Brain microvascular endothelial cell (primary cell): ENCODE measurements around the gene KRTAP2-3.

Experiments used
- DNase-seq: peaks from one replicate; pipeline ENCODE4 v3.0.0-alpha.2; 2020
- H3K27ac ChIP-seq: fragments of 250-450 bp; sonication (Bioruptor Pico); 2 replicates; pipeline ENCODE4 v1.5.1; 2020; ENCODE audit warnings: mild to moderate bottlenecking, moderate library complexity
- H3K27me3 ChIP-seq: fragments of 250-450 bp; sonication (Bioruptor Pico); replicated peaks from 2 replicates; pipeline ENCODE4 v1.5.1; 2020; ENCODE audit warnings: mild to moderate bottlenecking
- H3K36me3 ChIP-seq: fragments of 250-450 bp; sonication (Bioruptor Pico); replicated peaks from 2 replicates; pipeline ENCODE4 v1.5.1; 2020; ENCODE audit warnings: mild to moderate bottlenecking
- H3K4me3 ChIP-seq: 2 replicates; pipeline ENCODE4 v1.5.1; 2011; ENCODE audit warnings: low read depth, mild to moderate bottlenecking, control low read depth, low read length, moderate library complexity
- CTCF ChIP-seq: IDR thresholded peaks from 2 replicates; pipeline ENCODE4 v1.5.1; 2011; ENCODE audit warnings: low read depth, mild to moderate bottlenecking, moderate library complexity, low read length, control low read depth, inconsistent platforms; ENCODE audit errors: missing control alignments
- in situ Hi-C: cut with HindIII; loops from 2 replicates; pipeline ENCODE4 v1.10.0; 2017; ENCODE audit warnings: low sequenced_read_pairs, low pct_ligation_motif_present

The KRTAP2-3 gene

GRCh38 chr17:41076788-41077187, 16.9 kb upstream of the KRTAP2-3 start:
- no peak for DNase-seq
- H3K27ac ChIP-seq: no peak overlapping the region
- no peaks in the 10 kb centered on the region for H3K36me3 ChIP-seq
- H3K27me3 ChIP-seq: no peaks in the 10 kb centered on the region
- no peak for TF ChIP-seq CTCF
- H3K4me3 ChIP-seq: no peak overlapping the region
- in situ Hi-C loops: no loop called here

GRCh38 chr17:41073676-41074075, 13.8 kb upstream of the KRTAP2-3 start:
- no peak for TF ChIP-seq CTCF

GRCh38 chr17:41071606-41072360, 11.9 kb upstream of the KRTAP2-3 start:
- no peak for DNase-seq
- H3K27ac ChIP-seq: no peak overlapping the region
- in situ Hi-C loops: no loop called here
- no peak overlapping the region for H3K4me3 ChIP-seq
- no peaks in the 10 kb centered on the region for H3K36me3 ChIP-seq
- no peaks in the 10 kb centered on the region for H3K27me3 ChIP-seq
- TF ChIP-seq CTCF: no peak

More at GRCh38 chr17:41073676-41074075, 13.8 kb upstream of the KRTAP2-3 start:
- Histone ChIP-seq H3K4me3 (no peak overlapping the region), H3K27me3 (no peaks in the 10 kb centered on the region), H3K36me3 (no peaks in the 10 kb centered on the region), H3K27ac (no peak overlapping the region)
- in situ Hi-C loops: no loop called here
- DNase-seq: no peak

GRCh38 chr17:41069031-41069430, 9.1 kb upstream of the KRTAP2-3 start:
- in situ Hi-C loops: no loop called here
- Histone ChIP-seq H3K36me3 (no peaks in the 10 kb centered on the region), H3K27ac (no peak overlapping the region), H3K27me3 (no peaks in the 10 kb centered on the region), H3K4me3 (no peak overlapping the region)
- no peak for TF ChIP-seq CTCF
- no peak for DNase-seq

DNA sequence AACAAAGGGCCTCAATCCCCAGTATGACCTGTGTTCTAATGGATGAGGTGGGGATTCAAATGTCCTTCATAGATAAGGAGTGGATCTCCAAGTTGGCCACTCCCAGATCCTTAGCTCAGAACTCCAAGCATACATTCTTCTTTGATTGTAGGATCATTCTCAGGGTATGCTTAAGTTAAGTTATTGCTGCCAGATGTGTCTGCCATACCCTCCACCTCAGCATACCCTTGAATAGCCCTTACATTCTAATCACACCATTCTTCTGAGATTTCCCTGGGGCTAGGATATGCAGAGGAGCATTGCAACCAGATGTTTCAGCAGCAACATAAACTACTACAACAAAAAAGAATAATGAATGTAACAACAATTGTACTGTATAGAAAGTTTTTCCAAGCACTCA, 7.4 kb upstream of the KRTAP2-3 start:
- in situ Hi-C loops: no loop called here
- H3K36me3 ChIP-seq: no peaks in the 10 kb centered on the region
- H3K27me3 ChIP-seq: no peaks in the 10 kb centered on the region
- no peak overlapping the region for H3K27ac ChIP-seq
- no peak overlapping the region for H3K4me3 ChIP-seq
- no peak for TF ChIP-seq CTCF
- no peak for DNase-seq
